ENCODE measurements around the gene SELE.
"Not testable (repeated sequence)": the region's sequence is repeated elsewhere in the genome, so short reads cannot be mapped to it uniquely, and the experiment has no call there.

Gene SELE

DNA sequence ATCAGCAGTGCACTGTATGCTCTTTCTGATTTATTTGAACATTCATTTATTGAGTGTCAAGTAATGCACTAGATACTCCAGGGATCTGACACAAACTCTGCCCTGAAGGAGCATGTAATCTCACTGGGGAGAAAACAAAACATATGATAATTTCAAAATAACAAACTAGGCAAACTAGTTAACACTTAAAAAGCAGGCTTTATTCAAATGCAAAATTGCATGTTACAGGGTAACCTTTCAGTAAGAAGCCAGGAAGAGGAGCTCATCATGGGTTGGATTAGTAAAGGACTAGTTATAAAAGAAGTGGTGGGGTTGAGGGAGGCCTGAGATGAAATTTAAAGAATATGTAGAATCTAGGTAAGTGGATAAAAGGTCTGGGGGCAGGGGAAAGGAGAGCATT is 43.4 kb downstream of the SELE start:
- ATAC-seq (replicated peaks) (no peak), DNase-seq (no peak)
- peak overlapping the region in 1 of 2 donors; percentile 36 for H3K4me3 Mint-ChIP-seq
- no peaks in the 10 kb centered on the region for H3K9me3 Mint-ChIP-seq
- H3K27ac Mint-ChIP-seq: peak overlapping the region; percentile 30 to 87
- peaks cover 44 to 54% of the 10 kb centered on the region in 2 donors for H3K4me1 Mint-ChIP-seq (ENCODE audit: low read depth in 2 of 2)
- peaks cover 6% of the 10 kb centered on the region for H3K36me3 Mint-ChIP-seq (ENCODE audit: insufficient read depth)
- H3K27me3 Mint-ChIP-seq: no peaks in the 10 kb centered on the region

GRCh38 chr1:169689395-169689794 is 44.5 kb downstream of the SELE start:
- no peaks in the 10 kb centered on the region for H3K9me3 Mint-ChIP-seq
- H3K4me3 Mint-ChIP-seq: no peak overlapping the region
- peaks cover 6% of the 10 kb centered on the region for H3K36me3 Mint-ChIP-seq (ENCODE audit: insufficient read depth)
- ATAC-seq (replicated peaks) (no peak), DNase-seq (no peak)
- H3K27me3 Mint-ChIP-seq: no peaks in the 10 kb centered on the region
- H3K4me1 Mint-ChIP-seq (ENCODE audit: low read depth in 2 of 2): peaks cover 33 to 43% of the 10 kb centered on the region in 2 donors
- peak overlapping the region in 1 of 2 donors; percentile 85 for H3K27ac Mint-ChIP-seq

DNA sequence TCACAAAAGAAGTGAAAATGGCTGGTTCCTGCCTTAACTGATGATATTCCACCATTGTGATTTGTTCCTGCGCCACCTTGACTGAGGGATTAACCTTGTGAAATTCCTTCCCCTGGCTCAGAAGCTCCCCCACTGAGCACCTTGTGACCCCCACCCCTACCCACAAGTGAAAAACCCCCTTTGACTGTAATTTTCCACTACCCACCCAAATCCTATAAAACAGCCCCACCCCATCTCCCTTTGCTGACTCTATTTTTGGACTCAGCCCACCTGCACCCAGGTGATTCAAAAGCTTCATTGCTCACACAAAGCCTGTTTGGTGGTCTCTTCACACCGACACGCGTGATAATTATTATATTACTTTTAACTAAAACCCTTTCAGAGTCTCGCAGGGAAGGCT is 45.5 kb downstream of the SELE start:
- not testable (repeated sequence) for DNase-seq; H3K36me3 Mint-ChIP-seq (ENCODE audit: insufficient read depth); H3K4me3 Mint-ChIP-seq; H3K27ac Mint-ChIP-seq; ATAC-seq (replicated peaks); H3K27me3 Mint-ChIP-seq; H3K9me3 Mint-ChIP-seq
- peaks cover 24 to 34% of the 10 kb centered on the region in 2 donors for H3K4me1 Mint-ChIP-seq (ENCODE audit: low read depth in 2 of 2)

GRCh38 chr1:169683661-169684060 is 50.2 kb downstream of the SELE start:
- no peak overlapping the region for H3K27ac Mint-ChIP-seq
- H3K4me1 Mint-ChIP-seq (ENCODE audit: low read depth in 2 of 2): peaks cover 8 to 17% of the 10 kb centered on the region in 2 donors
- ATAC-seq (replicated peaks) (no peak), DNase-seq (no peak)
- H3K36me3 Mint-ChIP-seq (ENCODE audit: insufficient read depth): no peaks in the 10 kb centered on the region
- H3K9me3 Mint-ChIP-seq: no peaks in the 10 kb centered on the region
- no peaks in the 10 kb centered on the region for H3K27me3 Mint-ChIP-seq
- H3K4me3 Mint-ChIP-seq: no peak overlapping the region

GRCh38 chr1:169683168-169683567 is 50.7 kb downstream of the SELE start:
- not testable (repeated sequence) for H3K4me3 Mint-ChIP-seq; H3K36me3 Mint-ChIP-seq (ENCODE audit: insufficient read depth); H3K9me3 Mint-ChIP-seq; H3K27me3 Mint-ChIP-seq; DNase-seq; ATAC-seq (replicated peaks); H3K27ac Mint-ChIP-seq
- H3K4me1 Mint-ChIP-seq (ENCODE audit: low read depth in 2 of 2): peaks cover 8 to 17% of the 10 kb centered on the region in 2 donors

GRCh38 chr1:169682071-169682470 is 51.8 kb downstream of the SELE start:
- no peaks in the 10 kb centered on the region for H3K9me3 Mint-ChIP-seq
- no peak overlapping the region for H3K4me3 Mint-ChIP-seq
- no peaks in the 10 kb centered on the region for H3K27me3 Mint-ChIP-seq
- peaks cover 8 to 17% of the 10 kb centered on the region in 2 donors for H3K4me1 Mint-ChIP-seq (ENCODE audit: low read depth in 2 of 2)
- peak overlapping the region in 1 of 2 donors; percentile 13 for H3K27ac Mint-ChIP-seq
- no peaks in the 10 kb centered on the region for H3K36me3 Mint-ChIP-seq (ENCODE audit: insufficient read depth)
- ATAC-seq (replicated peaks): no peak
- DNase-seq: no peak

DNA sequence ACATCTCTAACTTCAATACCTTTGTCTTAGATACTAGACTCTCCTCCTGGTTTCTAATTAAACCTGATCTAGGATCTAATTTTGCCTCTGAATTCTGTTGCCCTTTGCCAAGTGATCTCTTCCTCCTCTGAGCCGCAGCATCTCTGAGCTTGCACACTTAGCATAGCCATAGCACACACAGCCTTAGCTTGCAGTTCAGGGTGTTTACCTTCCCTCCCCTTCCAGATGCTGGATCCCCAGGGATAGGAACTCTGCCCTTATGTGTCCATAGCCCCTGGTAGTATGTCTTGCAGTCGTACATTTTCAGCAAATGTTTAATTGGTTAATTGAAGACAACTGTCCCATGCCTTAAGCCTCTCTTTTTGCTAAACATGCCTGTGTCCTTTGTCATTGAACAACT is 52.7 kb downstream of the SELE start:
- no peak for ATAC-seq (replicated peaks)
- H3K4me3 Mint-ChIP-seq: peak overlapping the region in 1 of 2 donors; percentile 41

GRCh38 chr1:169680377-169681019 is 53.4 kb downstream of the SELE start:
- no peak for DNase-seq
- Mint-ChIP-seq H3K27ac (peak overlapping the region in 1 of 2 donors; percentile 5), H3K4me1 (ENCODE audit: low read depth in 2 of 2) (peaks cover 23 to 28% of the 10 kb centered on the region in 2 donors), H3K36me3 (ENCODE audit: insufficient read depth) (no peaks in the 10 kb centered on the region), H3K4me3 (peak overlapping the region in 1 of 2 donors; percentile 41), H3K9me3 (no peaks in the 10 kb centered on the region), H3K27me3 (no peaks in the 10 kb centered on the region)
- peak; percentile 39 for ATAC-seq (replicated peaks)

More for the DNA sequence above, 52.7 kb downstream of the SELE start:
- no peaks in the 10 kb centered on the region for H3K9me3 Mint-ChIP-seq
- no peaks in the 10 kb centered on the region for H3K27me3 Mint-ChIP-seq
- peaks cover 17 to 22% of the 10 kb centered on the region in 2 donors for H3K4me1 Mint-ChIP-seq (ENCODE audit: low read depth in 2 of 2)
- no peak for DNase-seq
- H3K27ac Mint-ChIP-seq: peak overlapping the region in 1 of 2 donors; percentile 36
- H3K36me3 Mint-ChIP-seq (ENCODE audit: insufficient read depth): no peaks in the 10 kb centered on the region

DNA sequence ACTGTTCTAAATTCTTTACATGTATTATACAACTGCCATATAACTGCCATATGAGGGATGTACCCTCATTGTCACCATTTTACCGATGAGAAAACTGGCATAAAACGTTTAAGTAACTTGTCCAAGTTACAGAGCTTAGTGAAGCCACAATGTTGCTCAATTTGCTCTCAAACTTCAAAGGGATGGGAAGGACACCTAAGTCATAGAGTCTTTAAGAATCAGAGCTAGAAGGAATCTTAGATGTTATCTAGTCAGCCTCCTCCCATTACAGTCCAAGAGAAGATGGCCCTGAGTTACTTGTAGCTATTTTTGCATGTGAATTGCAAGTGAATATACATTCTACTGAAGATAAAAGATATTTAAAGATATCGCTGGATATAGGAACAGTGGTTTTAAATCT is 54.2 kb downstream of the SELE start:
- no peak overlapping the region for H3K4me3 Mint-ChIP-seq
- H3K27ac Mint-ChIP-seq: no peak overlapping the region
- no peaks in the 10 kb centered on the region for H3K9me3 Mint-ChIP-seq
- DNase-seq (no peak), ATAC-seq (replicated peaks) (no peak)
- H3K36me3 Mint-ChIP-seq (ENCODE audit: insufficient read depth): no peaks in the 10 kb centered on the region
- H3K4me1 Mint-ChIP-seq (ENCODE audit: low read depth in 2 of 2): peaks cover 25 to 30% of the 10 kb centered on the region in 2 donors
- H3K27me3 Mint-ChIP-seq: no peaks in the 10 kb centered on the region

GRCh38 chr1:169676001-169676400 is 57.9 kb downstream of the SELE start:
- H3K4me3 Mint-ChIP-seq: peak overlapping the region in 1 of 2 donors; percentile 38
- H3K27ac Mint-ChIP-seq: peak overlapping the region; percentile 10 to 31
- peak; percentile 36 for ATAC-seq (replicated peaks)

More at GRCh38 chr1:169676001-169676400, 57.9 kb downstream of the SELE start:
- Mint-ChIP-seq H3K9me3 (no peaks in the 10 kb centered on the region), H3K27me3 (no peaks in the 10 kb centered on the region), H3K36me3 (ENCODE audit: insufficient read depth) (no peaks in the 10 kb centered on the region), H3K4me1 (ENCODE audit: low read depth in 2 of 2) (peaks cover 21 to 22% of the 10 kb centered on the region in 2 donors)
- DNase-seq: no peak
